Activated CD4-positive, alpha-beta T cell treated with anti-CD3 and anti-CD28 coated beads, Interleukin-10, Interleukin-2, amounts not matched to agents 100 ng/mL and 50 ng/mL, durations not matched to agents 16 hours and 8 hours (primary cell): ENCODE data around the gene HHATL.
"Not testable (repeated sequence)": the region's sequence is repeated elsewhere in the genome, so short reads cannot be mapped to it uniquely, and the experiment has no call there.

Experiments
- DNase-seq: peaks from one replicate; pipeline ENCODE4 v3.0.0-alpha.2; 2020

Gene HHATL

GRCh38 chr3:42733501-42734262, 31.1 kb upstream of the HHATL start:
- no peak for DNase-seq

- DNase-seq = no peak
Observed at GRCh38 chr3:42732829-42733459, 30.3 kb upstream of the HHATL start.

GRCh38 chr3:42732196-42732828, 29.7 kb upstream of the HHATL start:
- DNase-seq = no peak

GRCh38 chr3:42731476-42732195, 29.0 kb upstream of the HHATL start:
- DNase-seq = no peak

GRCh38 chr3:42730706-42731420, 28.3 kb upstream of the HHATL start:
- DNase-seq = no peak

GRCh38 chr3:42730294-42730693, 27.7 kb upstream of the HHATL start:
- no peak for DNase-seq

- no peak for DNase-seq
Observed at GRCh38 chr3:42729404-42730145, 27.0 kb upstream of the HHATL start.

- no peak for DNase-seq
Observed at GRCh38 chr3:42728668-42729364, 26.2 kb upstream of the HHATL start.

- DNase-seq = no peak
Observed at GRCh38 chr3:42728056-42728455, 25.5 kb upstream of the HHATL start.

GRCh38 chr3:42725454-42725853, 22.9 kb upstream of the HHATL start:
- no peak for DNase-seq

GRCh38 chr3:42723219-42723618, 20.6 kb upstream of the HHATL start:
- no peak for DNase-seq

- DNase-seq = not testable (repeated sequence)
Observed at GRCh38 chr3:42722442-42722841, 19.8 kb upstream of the HHATL start.

- no peak for DNase-seq
Observed at GRCh38 chr3:42721690-42722089, 19.1 kb upstream of the HHATL start.

- no peak for DNase-seq
Observed at GRCh38 chr3:42720126-42720525, 17.5 kb upstream of the HHATL start.

GRCh38 chr3:42719002-42719401, 16.4 kb upstream of the HHATL start:
- no peak for DNase-seq

GRCh38 chr3:42718338-42718737, 15.7 kb upstream of the HHATL start:
- DNase-seq = no peak

GRCh38 chr3:42717306-42717705, 14.7 kb upstream of the HHATL start:
- DNase-seq = no peak

GRCh38 chr3:42714171-42714852, 11.7 kb upstream of the HHATL start:
- DNase-seq = no peak

GRCh38 chr3:42713747-42714146, 11.1 kb upstream of the HHATL start:
- DNase-seq = no peak

- DNase-seq = no peak
Observed at GRCh38 chr3:42712688-42713372, 10.2 kb upstream of the HHATL start.
